GM19463 (cell line): ENCODE measurements around the gene UQCRFS1.

ENCODE experiments used
- ATAC-seq: cut with Tn5 transposase; IDR thresholded peaks from one replicate; pipeline ENCODE4 v1.9.1; 2021; ENCODE audit warnings: mild to moderate bottlenecking, moderate library complexity; ENCODE audit not compliant: unreplicated experiment

The UQCRFS1 gene

GRCh38 chr19:29170554-29170953, 42.4 kb downstream of the UQCRFS1 start:
- no peak for ATAC-seq

GRCh38 chr19:29162694-29163093, 50.3 kb downstream of the UQCRFS1 start:
- no peak for ATAC-seq

GRCh38 chr19:29155683-29156082, 57.3 kb downstream of the UQCRFS1 start:
- no peak for ATAC-seq
